HEK293T (cell line): ENCODE data around the gene PTPRD.

Experiments
- ARNT ChIP-seq: fragments of 450-650 bp; IDR thresholded peaks from 2 replicates; pipeline ENCODE4 v1.6.1; 2017; ENCODE audit warnings: mild to moderate bottlenecking
- BHLHE40 ChIP-seq: fragments of 450-650 bp; IDR thresholded peaks from 2 replicates; pipeline ENCODE4 v1.6.1; 2016; ENCODE audit warnings: mild to moderate bottlenecking, moderate library complexity, borderline replicate concordance
- FOXA1 ChIP-seq: fragments of 450-650 bp; IDR thresholded peaks from 2 replicates; pipeline ENCODE4 v1.6.1; 2016; ENCODE audit warnings: mild to moderate bottlenecking
- FOXK2 ChIP-seq: fragments of 450-650 bp; IDR thresholded peaks from 2 replicates; pipeline ENCODE4 v1.6.1; 2016; ENCODE audit warnings: mild to moderate bottlenecking
- FOXM1 ChIP-seq: fragments of 450-650 bp; IDR thresholded peaks from 2 replicates; pipeline ENCODE4 v1.6.1; 2017; ENCODE audit warnings: mild to moderate bottlenecking, borderline replicate concordance
- HDGF ChIP-seq: fragments of 450-650 bp; IDR thresholded peaks from 2 replicates; pipeline ENCODE4 v1.6.1; 2017; ENCODE audit warnings: antibody characterized with exemption, borderline replicate concordance
- NFRKB ChIP-seq: fragments of 450-650 bp; IDR thresholded peaks from 2 replicates; pipeline ENCODE4 v1.6.1; 2016; ENCODE audit warnings: mild to moderate bottlenecking, moderate library complexity
- SP1 ChIP-seq: fragments of 450-650 bp; IDR thresholded peaks from 2 replicates; pipeline ENCODE4 v1.6.1; 2017
- TARDBP ChIP-seq: fragments of 450-650 bp; IDR thresholded peaks from 2 replicates; pipeline ENCODE4 v1.6.1; 2016

DNA sequence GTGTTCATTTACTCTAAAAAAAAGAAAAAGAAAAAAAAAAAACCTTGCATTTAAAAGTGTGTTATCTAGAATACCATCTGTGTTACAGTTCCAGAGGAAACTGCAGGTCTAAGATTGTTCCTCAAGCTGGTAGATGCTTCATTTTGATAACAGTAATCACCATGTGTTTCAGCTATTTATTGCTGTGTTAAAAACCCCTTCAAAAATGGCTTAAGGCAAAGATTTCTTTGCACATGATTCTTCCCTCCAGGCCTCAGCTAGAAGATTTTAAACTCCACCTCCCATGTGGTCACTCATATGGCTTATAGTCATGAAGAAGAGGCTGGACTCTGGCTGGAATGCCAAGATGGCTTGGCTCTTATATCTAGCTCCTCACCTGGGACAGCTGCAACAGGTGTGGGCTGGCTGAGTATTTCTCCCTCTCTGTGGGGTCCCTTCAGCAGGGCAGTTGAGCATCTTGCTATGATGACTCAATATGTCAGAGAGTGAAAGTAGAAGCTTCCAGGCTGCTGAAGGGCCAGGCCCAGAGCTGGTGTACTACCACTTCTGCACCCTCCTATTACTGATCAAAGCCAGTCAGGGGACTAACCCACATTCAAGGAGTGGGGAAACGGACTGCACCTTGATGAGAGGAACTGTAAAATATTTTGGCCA is 1892.8 kb downstream of the PTPRD start:
- TF ChIP-seq FOXK2: no peak
- no peak for TF ChIP-seq ARNT
- no peak for TF ChIP-seq TARDBP
- no peak for TF ChIP-seq HDGF
- no peak for TF ChIP-seq SP1
- no peak for TF ChIP-seq NFRKB
- no peak for TF ChIP-seq BHLHE40
- no peak for TF ChIP-seq FOXA1
- no peak for TF ChIP-seq FOXM1
